K562 (cell line): ENCODE results near the gene DHDH. TPM values are rescaled to one million over a fixed set of nuclear protein-coding genes. Genes with fewer than 3 reads are reported as not detected.

Source experiments
- MAZ ChIP-seq, 2 experiments: fragments of 450-650 bp in 1 of 2; sonication (generic) in 1 of 2; formaldehyde crosslinking; IDR thresholded peaks in 1 of 2; conservative IDR thresholded peaks in 1 of 2; 2 replicates each; pipeline versions ENCODE4 v1.4.0 to v1.5.0; 2020; ENCODE audit warnings: mild to moderate bottlenecking in 1 of 2, missing genetic modification reagents in 1 of 2
- MYC ChIP-seq, 2 experiments: fragments of 250-450 bp in 1 of 2; sonication (Bioruptor Pico) in 1 of 2; IDR thresholded peaks; 2 replicates each; pipeline versions ENCODE4 v1.5.1 to v1.6.1; 2012 to 2021; ENCODE audit warnings: low read depth in 2 of 2, borderline replicate concordance in 1 of 2, improper control_type of control experiment in 1 of 2, low read length in 1 of 2, mild to moderate bottlenecking in 1 of 2, moderate library complexity in 1 of 2
- NFYB ChIP-seq: IDR thresholded peaks from 2 replicates; pipeline ENCODE4 v1.6.1; 2011; ENCODE audit warnings: mild to moderate bottlenecking, moderate library complexity; ENCODE audit not compliant: insufficient read length; ENCODE audit errors: extremely low read depth
- POLR3A ChIP-seq: IDR thresholded peaks from 2 replicates; pipeline ENCODE4 v1.6.1; 2011; ENCODE audit warnings: borderline replicate concordance, mild to moderate bottlenecking, moderate library complexity; ENCODE audit not compliant: insufficient read length, insufficient read depth; ENCODE audit errors: extremely low read depth
- POLR3G ChIP-seq: IDR thresholded peaks from 2 replicates; pipeline ENCODE4 v1.6.1; 2011; ENCODE audit not compliant: insufficient read length, insufficient replicate concordance; ENCODE audit errors: extremely low read depth
- SMARCA5 ChIP-seq: fragments of 450-650 bp; IDR thresholded peaks from 2 replicates; pipeline ENCODE4 v1.6.1; 2016
- ZBTB1 ChIP-seq: sonication (generic); formaldehyde crosslinking; IDR thresholded peaks from 2 replicates; pipeline ENCODE4 v1.8.1; 2023; ENCODE audit warnings: missing genetic modification reagents, low read depth, mild to moderate bottlenecking, borderline replicate concordance
- ZNF780A ChIP-seq: fragments of 250-450 bp; sonication (Bioruptor Pico); IDR thresholded peaks from 2 replicates; pipeline ENCODE4 v1.5.0; 2021; ENCODE audit warnings: mild to moderate bottlenecking
- polyA plus RNA-seq, 8 experiments: library from polyadenylated mRNA; depleted of rRNA in 4 of 8; stranded (reverse) in 5 of 8; unstranded in 3 of 8; fragments of >200 nt; fragmentation: Nextera tagmentation in 2 of 8; fragmentation: Illumina TruSeq in 1 of 8; extraction: Ambion mirVana in 2 of 8; extraction: Trizol in 1 of 8; gene quantifications; 2 replicates each; pipeline versions ENCODE4 v1.2.1 to v1.2.3, GENCODE V29; 2011 to 2014; ENCODE audit warnings: inconsistent platforms in 1 of 8, missing spikeins in 1 of 8
- total RNA-seq, 7 experiments: library from RNA; depleted of rRNA in 6 of 7; stranded (reverse); fragments of >200 nt in 6 of 7; fragmentation: Illumina TruSeq in 2 of 7; extraction: Trizol in 2 of 7; gene quantifications; 2 replicates each; pipeline versions ENCODE4 v1.2.1 to v1.2.3, GENCODE V29; 2011 to 2021; ENCODE audit warnings: low replicate concordance in 1 of 7
- TF ChIP-seq, protein P1 (sequence below), 2 experiments: fragments of 450-650 bp; IDR thresholded peaks; 2 replicates each; pipeline ENCODE4 v1.6.1; 2016
- TF ChIP-seq, protein P2 (sequence below): sonication (generic); formaldehyde crosslinking; IDR thresholded peaks from 2 replicates; pipeline ENCODE4 v1.8.1; 2023; ENCODE audit warnings: mild to moderate bottlenecking, missing genetic modification reagents, moderate library complexity
- TF ChIP-seq, protein P3 (sequence below): fragments of 450-650 bp; formaldehyde crosslinking; IDR thresholded peaks from 2 replicates; pipeline ENCODE4 v1.4.0; 2022; ENCODE audit warnings: missing genetic modification characterization

The DHDH gene
- total and polyA plus RNA-seq, 9 of the 15 experiments (the other 6 are each of a cell fraction or from before 2014, with no cell fraction given), result 0.37 to 1.9 (median 0.87) TPM

DNA sequence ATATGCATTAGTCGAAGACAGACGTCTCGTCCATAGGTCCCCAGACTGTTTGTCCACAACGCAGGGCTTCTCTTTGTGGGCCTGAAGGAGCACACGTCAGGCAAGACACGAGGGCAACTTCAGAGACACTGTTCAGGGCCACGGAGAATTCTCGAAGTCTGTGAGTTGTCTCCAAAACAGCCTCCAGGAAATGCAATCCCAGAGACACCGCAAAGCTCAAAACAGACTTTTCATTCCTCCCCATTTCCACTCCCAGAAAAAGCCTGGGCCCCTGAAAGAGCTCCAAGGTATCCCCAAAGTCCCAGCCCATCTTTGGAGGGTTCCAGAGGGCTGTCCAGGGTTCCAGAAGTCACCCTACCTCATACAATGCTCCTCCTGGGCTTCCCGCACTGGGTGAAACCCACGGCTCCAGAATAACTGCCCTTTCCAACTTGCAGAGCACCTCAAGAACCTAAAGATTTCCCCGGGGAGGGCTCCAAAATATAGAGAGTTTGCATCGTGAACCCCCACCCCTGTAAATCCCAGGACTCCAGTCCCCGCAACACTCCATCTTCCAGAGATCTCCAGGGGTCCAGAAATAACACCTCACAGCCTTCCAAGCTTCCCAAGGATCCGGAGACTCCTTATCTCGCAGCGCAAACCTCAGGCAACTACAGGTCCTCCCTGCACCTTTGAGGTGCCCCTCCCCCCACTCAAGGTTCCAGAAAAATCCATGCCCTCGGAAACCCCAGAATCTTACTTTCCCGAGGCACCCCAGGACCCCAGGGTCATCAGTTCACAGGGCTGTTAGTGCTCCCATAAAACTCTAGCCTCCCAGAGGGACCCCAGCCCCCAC lies 30.9 kb downstream of the DHDH start (continued):
- TF ChIP-seq, protein P1, sequence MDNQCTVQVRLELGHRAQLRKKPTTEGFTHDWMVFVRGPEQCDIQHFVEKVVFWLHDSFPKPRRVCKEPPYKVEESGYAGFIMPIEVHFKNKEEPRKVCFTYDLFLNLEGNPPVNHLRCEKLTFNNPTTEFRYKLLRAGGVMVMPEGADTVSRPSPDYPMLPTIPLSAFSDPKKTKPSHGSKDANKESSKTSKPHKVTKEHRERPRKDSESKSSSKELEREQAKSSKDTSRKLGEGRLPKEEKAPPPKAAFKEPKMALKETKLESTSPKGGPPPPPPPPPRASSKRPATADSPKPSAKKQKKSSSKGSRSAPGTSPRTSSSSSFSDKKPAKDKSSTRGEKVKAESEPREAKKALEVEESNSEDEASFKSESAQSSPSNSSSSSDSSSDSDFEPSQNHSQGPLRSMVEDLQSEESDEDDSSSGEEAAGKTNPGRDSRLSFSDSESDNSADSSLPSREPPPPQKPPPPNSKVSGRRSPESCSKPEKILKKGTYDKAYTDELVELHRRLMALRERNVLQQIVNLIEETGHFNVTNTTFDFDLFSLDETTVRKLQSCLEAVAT (IDR thresholded peaks at IDR 0.05), result peak; percentile 41 to 71; a peak in 3 of 4 replicates
- no peak for TF ChIP-seq ZNF780A (CRISPR knock-in tag)
- TF ChIP-seq, protein P2, sequence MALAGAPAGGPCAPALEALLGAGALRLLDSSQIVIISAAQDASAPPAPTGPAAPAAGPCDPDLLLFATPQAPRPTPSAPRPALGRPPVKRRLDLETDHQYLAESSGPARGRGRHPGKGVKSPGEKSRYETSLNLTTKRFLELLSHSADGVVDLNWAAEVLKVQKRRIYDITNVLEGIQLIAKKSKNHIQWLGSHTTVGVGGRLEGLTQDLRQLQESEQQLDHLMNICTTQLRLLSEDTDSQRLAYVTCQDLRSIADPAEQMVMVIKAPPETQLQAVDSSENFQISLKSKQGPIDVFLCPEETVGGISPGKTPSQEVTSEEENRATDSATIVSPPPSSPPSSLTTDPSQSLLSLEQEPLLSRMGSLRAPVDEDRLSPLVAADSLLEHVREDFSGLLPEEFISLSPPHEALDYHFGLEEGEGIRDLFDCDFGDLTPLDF (CRISPR knock-in tag), result no peak
- TF ChIP-seq POLR3A, result no peak
- no peak for TF ChIP-seq MAZ (CRISPR knock-in tag; conservative IDR thresholded peaks at IDR 0.05 in 1 of 2, IDR thresholded peaks at IDR 0.05 in 1 of 2)
- TF ChIP-seq POLR3G, result no peak
- TF ChIP-seq SMARCA5, result no peak
- TF ChIP-seq, protein P3, sequence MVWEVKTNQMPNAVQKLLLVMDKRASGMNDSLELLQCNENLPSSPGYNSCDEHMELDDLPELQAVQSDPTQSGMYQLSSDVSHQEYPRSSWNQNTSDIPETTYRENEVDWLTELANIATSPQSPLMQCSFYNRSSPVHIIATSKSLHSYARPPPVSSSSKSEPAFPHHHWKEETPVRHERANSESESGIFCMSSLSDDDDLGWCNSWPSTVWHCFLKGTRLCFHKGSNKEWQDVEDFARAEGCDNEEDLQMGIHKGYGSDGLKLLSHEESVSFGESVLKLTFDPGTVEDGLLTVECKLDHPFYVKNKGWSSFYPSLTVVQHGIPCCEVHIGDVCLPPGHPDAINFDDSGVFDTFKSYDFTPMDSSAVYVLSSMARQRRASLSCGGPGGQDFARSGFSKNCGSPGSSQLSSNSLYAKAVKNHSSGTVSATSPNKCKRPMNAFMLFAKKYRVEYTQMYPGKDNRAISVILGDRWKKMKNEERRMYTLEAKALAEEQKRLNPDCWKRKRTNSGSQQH (CRISPR knock-in tag), result no peak
- no peak for TF ChIP-seq ZBTB1 (CRISPR knock-in tag)
- TF ChIP-seq NFYB, result no peak
- TF ChIP-seq MYC (IDR thresholded peaks at IDR 0.05; ENCODE audit: low read depth, low read length), result no peak; the same call in 1 of the 2 replicates
- peak; percentile 30; the same call in 1 of the 2 replicates for TF ChIP-seq MYC (CRISPR knock-in tag; IDR thresholded peaks at IDR 0.05; ENCODE audit: borderline replicate concordance, low read depth)
